Neuronal stem cell (in vitro differentiated cells): ENCODE data around the gene ANGEL1. TPM values are rescaled to one million over a fixed set of nuclear protein-coding genes. Genes with fewer than 3 reads are reported as not detected.

Experiments used
- DNase-seq: peaks from one replicate; pipeline ENCODE4 v3.0.0-alpha.2; 2013; ENCODE audit warnings: low spot score
- H2AFZ ChIP-seq: one replicate; pipeline ENCODE4 v1.6.1; 2013; ENCODE audit warnings: mild to moderate bottlenecking, low read length, inconsistent platforms
- H2AK5ac ChIP-seq: 2 replicates; pipeline ENCODE4 v1.6.1; 2013; ENCODE audit warnings: low read depth, mild to moderate bottlenecking, inconsistent platforms, low read length, moderate library complexity, mixed read lengths
- H2BK120ac ChIP-seq: 2 replicates; pipeline ENCODE4 v1.6.1; 2013; ENCODE audit warnings: low read depth, mild to moderate bottlenecking, inconsistent platforms, low read length, moderate library complexity, mixed read lengths
- H2BK12ac ChIP-seq: one replicate; pipeline ENCODE4 v1.6.1; 2013; ENCODE audit warnings: low read length, inconsistent platforms
- H2BK15ac ChIP-seq: 2 replicates; pipeline ENCODE4 v1.6.1; 2013; ENCODE audit warnings: mild to moderate bottlenecking, low read length, inconsistent platforms, mixed read lengths
- H2BK5ac ChIP-seq: one replicate; pipeline ENCODE4 v1.6.1; 2013; ENCODE audit warnings: inconsistent platforms, mild to moderate bottlenecking, low read length, moderate library complexity
- H3K14ac ChIP-seq: one replicate; pipeline ENCODE4 v1.6.1; 2013; ENCODE audit warnings: low read length, inconsistent platforms
- H3K18ac ChIP-seq: 2 replicates; pipeline ENCODE4 v1.6.1; 2013; ENCODE audit warnings: low read length, inconsistent platforms
- H3K23ac ChIP-seq: 2 replicates; pipeline ENCODE4 v1.6.1; 2013; ENCODE audit warnings: low read depth, mild to moderate bottlenecking, mixed read lengths, low read length, inconsistent platforms; ENCODE audit not compliant: poor library complexity
- H3K27ac ChIP-seq: replicated peaks from 3 replicates; pipeline ENCODE4 v1.5.1; 2013; ENCODE audit warnings: low read length, inconsistent platforms
- H3K27me3 ChIP-seq, 3 experiments: 2 replicates each; pipeline ENCODE4 v1.6.1; 2013; ENCODE audit warnings: low read length in 3 of 3, mild to moderate bottlenecking in 2 of 3, inconsistent platforms in 1 of 3, low read depth in 1 of 3, mixed read lengths in 1 of 3, moderate library complexity in 1 of 3; ENCODE audit not compliant: control insufficient read depth in 3 of 3, insufficient read depth in 3 of 3
- H3K36me3 ChIP-seq, 2 donors: replicated peaks in 1 of 2; 2 replicates each; pipeline ENCODE4 v1.6.1; 2013; ENCODE audit warnings: low read length in 2 of 2; ENCODE audit not compliant: control insufficient read depth in 2 of 2, insufficient read depth in 2 of 2
- H3K4ac ChIP-seq: 2 replicates; pipeline ENCODE4 v1.6.1; 2013; ENCODE audit warnings: inconsistent platforms, mild to moderate bottlenecking, low read length, moderate library complexity
- H3K4me1 ChIP-seq, 2 donors: 1 replicate in 1 of 2; 2 replicates in 1 of 2; pipeline ENCODE4 v1.6.1; 2013; ENCODE audit warnings: low read length in 2 of 2, low read depth in 1 of 2; ENCODE audit not compliant: control insufficient read depth in 2 of 2, insufficient read depth in 1 of 2
- H3K4me2 ChIP-seq: one replicate; pipeline ENCODE4 v1.6.1; 2013; ENCODE audit warnings: mild to moderate bottlenecking, low read length, inconsistent platforms; ENCODE audit not compliant: insufficient read depth, poor library complexity, severe bottlenecking
- H3K4me3 ChIP-seq, 2 donors: 2 replicates each; pipeline ENCODE4 v1.5.1; 2013; ENCODE audit warnings: low read length in 2 of 2, mild to moderate bottlenecking in 2 of 2, inconsistent platforms in 1 of 2, moderate library complexity in 1 of 2
- H3K79me1 ChIP-seq: one replicate; pipeline ENCODE4 v1.6.1; 2013; ENCODE audit warnings: low read depth, mild to moderate bottlenecking, inconsistent platforms, low read length, moderate library complexity
- H3K9ac ChIP-seq: one replicate; pipeline ENCODE4 v1.6.1; 2013; ENCODE audit warnings: mild to moderate bottlenecking, low read depth, low read length, inconsistent platforms; ENCODE audit not compliant: poor library complexity
- H3K9me3 ChIP-seq, 2 donors: replicated peaks in 1 of 2; 2 replicates each; pipeline versions ENCODE3 to v1.6.1; 2013; ENCODE audit warnings: low read length in 2 of 2, mild to moderate bottlenecking in 2 of 2, inconsistent platforms in 1 of 2, low read depth in 1 of 2, mixed read lengths in 1 of 2, moderate library complexity in 1 of 2; ENCODE audit not compliant: control insufficient read depth in 2 of 2, insufficient read depth in 1 of 2
- H4K8ac ChIP-seq: one replicate; pipeline ENCODE4 v1.6.1; 2013; ENCODE audit warnings: low read depth, mild to moderate bottlenecking, inconsistent platforms, low read length, moderate library complexity
- H4K91ac ChIP-seq: one replicate; pipeline ENCODE4 v1.6.1; 2013; ENCODE audit warnings: low read length, low read depth, mild to moderate bottlenecking, inconsistent platforms; ENCODE audit not compliant: poor library complexity
- WGBS, 2 donors: extraction: QIAGEN DNeasy Blood & Tissue Kit; methylation state at CpG; one replicate each; pipeline ENCODE4 v1.1.7; 2013; ENCODE audit warnings: missing lambda C conversion rate in 2 of 2, mixed read lengths in 1 of 2; ENCODE audit not compliant: insufficient read length in 2 of 2, insufficient replicate concordance in 1 of 2; ENCODE audit errors: extremely low coverage in 2 of 2; 5-methylcytosine and 5-hydroxymethylcytosine counted together
- polyA plus RNA-seq, 2 experiments: library from polyadenylated mRNA; stranded (reverse); fragments of 200-250 nt; gene quantifications; one replicate each; pipeline ENCODE4 v1.2.3, GENCODE V29; 2013

Gene ANGEL1
- polyA plus RNA-seq (2013, experiment 1 of 2) = 14.7 TPM
- 13.5 TPM for polyA plus RNA-seq (2013, experiment 2 of 2)

- Histone ChIP-seq H3K4me3 (peak within 1 kb of the TSS; percentile 85 to 90), H2BK120ac (no peak within 1 kb of the TSS), H2BK12ac (no peak within 1 kb of the TSS), H3K27ac (no peak within 1 kb of the TSS), H3K4ac (no peak within 1 kb of the TSS), H3K79me1 (peaks cover 3% of the 10 kb centered on the region), H2AK5ac (no peak within 1 kb of the TSS), H4K8ac (no peak within 1 kb of the TSS), H4K91ac (no peak within 1 kb of the TSS), H3K18ac (peak within 1 kb of the TSS; percentile 91), H3K14ac (peak within 1 kb of the TSS; percentile 66), H2AFZ (peak within 1 kb of the TSS; percentile 97), H3K9ac (peak within 1 kb of the TSS; percentile 87), H2BK15ac (no peak within 1 kb of the TSS), H3K23ac (peak within 1 kb of the TSS; percentile 14), H3K4me2 (peak within 1 kb of the TSS; percentile 86), H3K27me3 (peaks cover 0 to 13% (median 0%) of the 10 kb centered on the region in 3 experiments), H3K36me3 (peaks cover 7 to 19% of the 10 kb centered on the region in 2 donors), H3K4me1 (peaks cover 7 to 13% of the 10 kb centered on the region in 2 donors), H2BK5ac (no peak within 1 kb of the TSS), H3K9me3 (no peaks in the 10 kb centered on the region)
- peak; percentile 87 for DNase-seq
- no CpG with 5 or more reads among the region's 69 CpGs for WGBS, 2 donors
Measured at GRCh38 chr14:76812422-76813383, at the start of gene ANGEL1. Gene ANGEL1, minus strand, starts transcription at chr14:76812882. Its CDS starts 55 bp downstream, at chr14:76812827.

- Histone ChIP-seq H3K4me1 (peaks cover 3 to 4% of the 10 kb centered on the region in 2 donors), H3K27ac (no peak overlapping the region), H3K79me1 (no peaks in the 10 kb centered on the region), H2BK5ac (no peak overlapping the region), H3K4me2 (no peak overlapping the region), H2BK120ac (no peak overlapping the region), H3K4ac (no peak overlapping the region), H2AFZ (no peak overlapping the region), H4K8ac (no peak overlapping the region), H3K9ac (no peak overlapping the region), H4K91ac (no peak overlapping the region), H3K14ac (no peak overlapping the region), H2BK12ac (no peak overlapping the region), H3K18ac (no peak overlapping the region), H3K23ac (no peak overlapping the region), H3K4me3 (no peak overlapping the region), H3K9me3 (no peaks in the 10 kb centered on the region), H2AK5ac (no peak overlapping the region), H2BK15ac (no peak overlapping the region), H3K36me3 (no peaks in the 10 kb centered on the region), H3K27me3 (peaks cover 0 to 21% (median 0%) of the 10 kb centered on the region in 3 experiments)
- no CpG with 5 or more reads among the region's 10 CpGs for WGBS, 2 donors
- no peak for DNase-seq
Measured at GRCh38 chr14:76861574-76862255, 49.0 kb upstream of the ANGEL1 start.

- H3K14ac ChIP-seq = no peak overlapping the region
- no peak overlapping the region for H3K4me3 ChIP-seq
- no peaks in the 10 kb centered on the region for H3K9me3 ChIP-seq
- H3K18ac ChIP-seq = no peak overlapping the region
- H3K36me3 ChIP-seq = no peaks in the 10 kb centered on the region
- peaks cover 0 to 18% (median 0%) of the 10 kb centered on the region in 3 experiments for H3K27me3 ChIP-seq
- no peak overlapping the region for H3K4me2 ChIP-seq
- H2BK15ac ChIP-seq = no peak overlapping the region
- WGBS, 2 donors = no CpG with 5 or more reads among the region's 1 CpG
- H2BK5ac ChIP-seq = no peak overlapping the region
- no peak overlapping the region for H2AK5ac ChIP-seq
- H2BK12ac ChIP-seq = no peak overlapping the region
- peaks cover 0 to 5% of the 10 kb centered on the region in 2 donors for H3K4me1 ChIP-seq
- no peak for DNase-seq
- H3K9ac ChIP-seq = no peak overlapping the region
- H2AFZ ChIP-seq = no peak overlapping the region
- no peak overlapping the region for H3K27ac ChIP-seq
- no peak overlapping the region for H3K23ac ChIP-seq
- no peak overlapping the region for H3K4ac ChIP-seq
- H3K79me1 ChIP-seq = no peaks in the 10 kb centered on the region
- no peak overlapping the region for H4K8ac ChIP-seq
- H4K91ac ChIP-seq = no peak overlapping the region
- no peak overlapping the region for H2BK120ac ChIP-seq
Measured at GRCh38 chr14:76856769-76857168, 44.1 kb upstream of the ANGEL1 start.

- H3K9ac ChIP-seq = no peak overlapping the region
- H3K9me3 ChIP-seq = no peaks in the 10 kb centered on the region
- no peak overlapping the region for H2BK120ac ChIP-seq
- no peak overlapping the region for H4K91ac ChIP-seq
- H3K27me3 ChIP-seq = peaks cover 0 to 4% (median 0%) of the 10 kb centered on the region in 3 experiments
- H3K4me1 ChIP-seq = peaks cover 0 to 5% of the 10 kb centered on the region in 2 donors
- no peak for DNase-seq
- H4K8ac ChIP-seq = no peak overlapping the region
- H3K79me1 ChIP-seq = no peaks in the 10 kb centered on the region
- H3K18ac ChIP-seq = no peak overlapping the region
- H3K27ac ChIP-seq = no peak overlapping the region
- no peak overlapping the region for H2AFZ ChIP-seq
- no peaks in the 10 kb centered on the region for H3K36me3 ChIP-seq
- WGBS, 2 donors = no CpG with 5 or more reads among the region's 2 CpGs
- H3K14ac ChIP-seq = no peak overlapping the region
- no peak overlapping the region for H2AK5ac ChIP-seq
- H2BK12ac ChIP-seq = no peak overlapping the region
- H3K4me3 ChIP-seq = no peak overlapping the region
- no peak overlapping the region for H2BK15ac ChIP-seq
- H3K4me2 ChIP-seq = no peak overlapping the region
- no peak overlapping the region for H3K23ac ChIP-seq
- H3K4ac ChIP-seq = no peak overlapping the region
- H2BK5ac ChIP-seq = no peak overlapping the region
Measured at GRCh38 chr14:76855066-76855465, 42.4 kb upstream of the ANGEL1 start.
